ENCODE measurements around the gene F7.

Gene F7

GRCh38 chr13:113113846-113114271, 8.3 kb downstream of the F7 start:
- peaks cover 10% of the 10 kb centered on the region for H3K27me3 ChIP-seq (ENCODE audit: control insufficient read depth, insufficient read depth, low read length)
- H3K4me3 ChIP-seq (ENCODE audit: low read length) = no peak overlapping the region
- H3K4me1 ChIP-seq (ENCODE audit: control insufficient read depth, insufficient read depth, low read length) = no peaks in the 10 kb centered on the region
- no peaks in the 10 kb centered on the region for H3K36me3 ChIP-seq (ENCODE audit: control insufficient read depth, insufficient read depth, low read length)
- H3K27ac ChIP-seq (ENCODE audit: low read depth, low read length) = no peak overlapping the region
- H3K9ac ChIP-seq (ENCODE audit: low read length) = no peak overlapping the region

GRCh38 chr13:113114511-113115362, 9.1 kb downstream of the F7 start:
- Histone ChIP-seq H3K27me3 (ENCODE audit: control insufficient read depth, insufficient read depth, low read length) (peaks cover 5% of the 10 kb centered on the region), H3K4me3 (ENCODE audit: low read length) (no peak overlapping the region), H3K9ac (ENCODE audit: low read length) (no peak overlapping the region), H3K27ac (ENCODE audit: low read depth, low read length) (no peak overlapping the region), H3K36me3 (ENCODE audit: control insufficient read depth, insufficient read depth, low read length) (no peaks in the 10 kb centered on the region), H3K4me1 (ENCODE audit: control insufficient read depth, insufficient read depth, low read length) (no peaks in the 10 kb centered on the region)

GRCh38 chr13:113115363-113116205, 10.0 kb downstream of the F7 start:
- Histone ChIP-seq H3K36me3 (ENCODE audit: control insufficient read depth, insufficient read depth, low read length) (no peaks in the 10 kb centered on the region), H3K27ac (ENCODE audit: low read depth, low read length) (no peak overlapping the region), H3K4me3 (ENCODE audit: low read length) (no peak overlapping the region), H3K4me1 (ENCODE audit: control insufficient read depth, insufficient read depth, low read length) (no peaks in the 10 kb centered on the region), H3K9ac (ENCODE audit: low read length) (no peak overlapping the region), H3K27me3 (ENCODE audit: control insufficient read depth, insufficient read depth, low read length) (peaks cover 4% of the 10 kb centered on the region)

GRCh38 chr13:113116206-113116800, 10.7 kb downstream of the F7 start:
- no peaks in the 10 kb centered on the region for H3K27me3 ChIP-seq (ENCODE audit: control insufficient read depth, insufficient read depth, low read length)
- no peak overlapping the region for H3K4me3 ChIP-seq (ENCODE audit: low read length)
- H3K9ac ChIP-seq (ENCODE audit: low read length) = no peak overlapping the region
- no peak overlapping the region for H3K27ac ChIP-seq (ENCODE audit: low read depth, low read length)
- H3K36me3 ChIP-seq (ENCODE audit: control insufficient read depth, insufficient read depth, low read length) = no peaks in the 10 kb centered on the region
- H3K4me1 ChIP-seq (ENCODE audit: control insufficient read depth, insufficient read depth, low read length) = no peaks in the 10 kb centered on the region

- H3K27ac ChIP-seq (ENCODE audit: low read depth, low read length) = no peak overlapping the region
- no peak overlapping the region for H3K4me3 ChIP-seq (ENCODE audit: low read length)
- no peaks in the 10 kb centered on the region for H3K4me1 ChIP-seq (ENCODE audit: control insufficient read depth, insufficient read depth, low read length)
- H3K9ac ChIP-seq (ENCODE audit: low read length) = no peak overlapping the region
- no peaks in the 10 kb centered on the region for H3K36me3 ChIP-seq (ENCODE audit: control insufficient read depth, insufficient read depth, low read length)
- no peaks in the 10 kb centered on the region for H3K27me3 ChIP-seq (ENCODE audit: control insufficient read depth, insufficient read depth, low read length)
Measured at GRCh38 chr13:113116871-113117271, 11.3 kb downstream of the F7 start.

GRCh38 chr13:113117335-113117872, 11.8 kb downstream of the F7 start:
- no peaks in the 10 kb centered on the region for H3K27me3 ChIP-seq (ENCODE audit: control insufficient read depth, insufficient read depth, low read length)
- H3K4me1 ChIP-seq (ENCODE audit: control insufficient read depth, insufficient read depth, low read length) = no peaks in the 10 kb centered on the region
- H3K27ac ChIP-seq (ENCODE audit: low read depth, low read length) = no peak overlapping the region
- H3K36me3 ChIP-seq (ENCODE audit: control insufficient read depth, insufficient read depth, low read length) = no peaks in the 10 kb centered on the region
- no peak overlapping the region for H3K9ac ChIP-seq (ENCODE audit: low read length)
- H3K4me3 ChIP-seq (ENCODE audit: low read length) = no peak overlapping the region

GRCh38 chr13:113117911-113118260, 12.3 kb downstream of the F7 start:
- H3K4me3 ChIP-seq (ENCODE audit: low read length) = no peak overlapping the region
- H3K27me3 ChIP-seq (ENCODE audit: control insufficient read depth, insufficient read depth, low read length) = no peaks in the 10 kb centered on the region
- no peak overlapping the region for H3K9ac ChIP-seq (ENCODE audit: low read length)
- H3K27ac ChIP-seq (ENCODE audit: low read depth, low read length) = no peak overlapping the region
- H3K4me1 ChIP-seq (ENCODE audit: control insufficient read depth, insufficient read depth, low read length) = no peaks in the 10 kb centered on the region
- H3K36me3 ChIP-seq (ENCODE audit: control insufficient read depth, insufficient read depth, low read length) = no peaks in the 10 kb centered on the region

GRCh38 chr13:113118261-113119021, 12.8 kb downstream of the F7 start:
- Histone ChIP-seq H3K4me1 (ENCODE audit: control insufficient read depth, insufficient read depth, low read length) (no peaks in the 10 kb centered on the region), H3K36me3 (ENCODE audit: control insufficient read depth, insufficient read depth, low read length) (no peaks in the 10 kb centered on the region), H3K9ac (ENCODE audit: low read length) (no peak overlapping the region), H3K27ac (ENCODE audit: low read depth, low read length) (no peak overlapping the region), H3K27me3 (ENCODE audit: control insufficient read depth, insufficient read depth, low read length) (no peaks in the 10 kb centered on the region), H3K4me3 (ENCODE audit: low read length) (no peak overlapping the region)

- no peaks in the 10 kb centered on the region for H3K36me3 ChIP-seq (ENCODE audit: control insufficient read depth, insufficient read depth, low read length)
- H3K27me3 ChIP-seq (ENCODE audit: control insufficient read depth, insufficient read depth, low read length) = no peaks in the 10 kb centered on the region
- H3K27ac ChIP-seq (ENCODE audit: low read depth, low read length) = no peak overlapping the region
- no peaks in the 10 kb centered on the region for H3K4me1 ChIP-seq (ENCODE audit: control insufficient read depth, insufficient read depth, low read length)
- no peak overlapping the region for H3K4me3 ChIP-seq (ENCODE audit: low read length)
- H3K9ac ChIP-seq (ENCODE audit: low read length) = no peak overlapping the region
Measured at GRCh38 chr13:113119166-113119821, 13.7 kb downstream of the F7 start.

GRCh38 chr13:113119822-113120189, 14.2 kb downstream of the F7 start:
- Histone ChIP-seq H3K9ac (ENCODE audit: low read length) (no peak overlapping the region), H3K27ac (ENCODE audit: low read depth, low read length) (no peak overlapping the region), H3K4me3 (ENCODE audit: low read length) (no peak overlapping the region), H3K36me3 (ENCODE audit: control insufficient read depth, insufficient read depth, low read length) (no peaks in the 10 kb centered on the region), H3K27me3 (ENCODE audit: control insufficient read depth, insufficient read depth, low read length) (no peaks in the 10 kb centered on the region), H3K4me1 (ENCODE audit: control insufficient read depth, insufficient read depth, low read length) (no peaks in the 10 kb centered on the region)

GRCh38 chr13:113120300-113121182, 14.9 kb downstream of the F7 start:
- Histone ChIP-seq H3K4me1 (ENCODE audit: control insufficient read depth, insufficient read depth, low read length) (no peaks in the 10 kb centered on the region), H3K27ac (ENCODE audit: low read depth, low read length) (no peak overlapping the region), H3K27me3 (ENCODE audit: control insufficient read depth, insufficient read depth, low read length) (no peaks in the 10 kb centered on the region)

More at GRCh38 chr13:113120300-113121182, 14.9 kb downstream of the F7 start:
- no peak overlapping the region for H3K9ac ChIP-seq (ENCODE audit: low read length)
- H3K36me3 ChIP-seq (ENCODE audit: control insufficient read depth, insufficient read depth, low read length) = no peaks in the 10 kb centered on the region
- H3K4me3 ChIP-seq (ENCODE audit: low read length) = no peak overlapping the region
